Activated CD8-positive, alpha-beta T cell treated with anti-CD3 and anti-CD28 coated beads for 36 hours (primary cell): ENCODE results near the gene NOL3. TPM values are rescaled to one million over a fixed set of nuclear protein-coding genes. Genes with fewer than 3 reads are reported as not detected.
A peak's percentile ranks its signal among the peaks of the same experiment; 100 is the strongest.
"Not testable (repeated sequence)": the region's sequence is repeated elsewhere in the genome, so short reads cannot be mapped to it uniquely, and the experiment has no call there.

Experiments used
- ATAC-seq: fragments of 200-7000 bp; cut with Tn5 transposase; one replicate; pipeline ENCODE4 v1.10.0; 2021; ENCODE audit warnings: mild to moderate bottlenecking, moderate library complexity
- CTCF ChIA-PET: fragments of 350-600 bp; sonication (Branson Sonifier 250); formaldehyde crosslinking; loops from one replicate; lab custom pipeline; 2021; ENCODE audit warnings: antibody characterized with exemption; lab: Charles Lee
- POLR2A ChIA-PET: fragments of 350-600 bp; sonication (Branson Sonifier 250); formaldehyde crosslinking; loops from one replicate; lab custom pipeline; 2021; ENCODE audit warnings: antibody characterized with exemption; lab: Charles Lee
- DNase-seq: peaks from one replicate; pipeline ENCODE4 v3.0.0-alpha.2; 2020
- H3K27ac Mint-ChIP-seq: one replicate; pipeline ENCODE4 v1.8.0; 2021; ENCODE audit warnings: mild to moderate bottlenecking, mixed read lengths
- H3K27me3 Mint-ChIP-seq: one replicate; pipeline ENCODE4 v1.8.0; 2021; ENCODE audit warnings: mixed read lengths
- H3K36me3 Mint-ChIP-seq: one replicate; pipeline ENCODE4 v1.8.0; 2021; ENCODE audit warnings: low read depth, mixed read lengths
- H3K4me1 Mint-ChIP-seq: one replicate; pipeline ENCODE4 v1.8.0; 2021; ENCODE audit warnings: low read depth, mixed read lengths
- H3K4me3 Mint-ChIP-seq: one replicate; pipeline ENCODE4 v1.8.0; 2021; ENCODE audit warnings: mild to moderate bottlenecking, moderate library complexity, mixed read lengths
- H3K9me3 Mint-ChIP-seq: one replicate; pipeline ENCODE4 v1.8.0; 2021; ENCODE audit warnings: mixed read lengths
- intact Hi-C: fragments of 100-400 bp; cut with micrococcal nuclease; formaldehyde crosslinking; loops from one replicate; pipeline ENCODE4 v1.10.0; 2022
- total RNA-seq, 2 experiments: library from RNA; stranded (reverse); gene quantifications; one replicate each; pipeline ENCODE4 v1.2.3, GENCODE V29; 2021
- TF ChIP-seq, protein P1 (sequence below): fragments of 200-600 bp; IDR thresholded peaks from one replicate; pipeline ENCODE4 v1.8.0; 2022; ENCODE audit warnings: antibody characterized with exemption, mild to moderate bottlenecking

The NOL3 gene
- total RNA-seq, result 10 to 100 TPM; 24.5 to 25.3 TPM

DNA sequence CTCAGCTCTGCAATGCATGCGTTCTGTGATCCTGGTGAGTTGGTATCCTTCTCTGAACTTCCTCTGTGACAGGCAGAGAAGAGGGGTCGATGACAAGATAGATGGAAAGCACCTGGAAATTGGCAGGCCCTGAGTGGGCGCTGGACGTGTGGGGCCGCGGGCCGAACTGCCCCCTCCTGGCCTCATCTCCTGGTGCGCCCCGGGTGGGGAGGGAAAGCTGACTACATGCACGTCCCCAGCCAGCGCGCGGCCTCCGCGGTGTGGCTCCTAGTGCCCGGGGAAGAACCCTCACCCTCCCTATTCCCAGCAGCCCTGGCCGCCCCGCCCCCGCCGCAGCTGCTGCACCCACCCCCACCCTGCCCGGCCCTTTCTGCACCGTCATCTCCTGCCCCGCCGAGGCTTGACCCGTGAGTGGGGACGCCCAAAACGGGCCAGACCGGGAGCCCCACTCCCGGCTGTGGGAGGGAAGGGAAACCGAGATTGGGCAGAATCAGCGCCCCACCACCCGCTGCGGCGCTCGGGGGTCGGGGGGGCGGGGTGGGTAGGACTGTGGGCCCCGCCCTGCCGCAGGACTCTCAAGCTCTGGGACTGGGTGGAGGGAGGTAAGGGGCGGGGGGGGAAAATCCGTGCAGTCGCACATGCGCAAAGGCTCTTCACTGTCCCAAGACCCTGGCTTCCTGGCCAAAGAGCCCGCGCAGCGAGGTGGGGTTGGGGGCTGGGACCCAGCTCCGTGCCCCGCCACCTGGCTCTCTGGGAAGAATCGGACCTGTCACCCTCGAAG, at the start of gene NOL3:
Gene NOL3 (plus strand): TSS at position 371 of the 781 bp plus-strand sequence.
- Mint-ChIP-seq H3K36me3 (peaks cover 12% of the 10 kb centered on the region), H3K4me3 (peak within 1 kb of the TSS; percentile 73), H3K9me3 (no peaks in the 10 kb centered on the region), H3K27ac (peak within 1 kb of the TSS; percentile 72), H3K4me1 (peaks cover 51% of the 10 kb centered on the region), H3K27me3 (peaks cover 72% of the 10 kb centered on the region)
- ChIA-PET CTCF (interaction anchor here (0.7 to 16.0 kb wide), 10 partner anchors 9 to 216 kb away, joined by 3 to 209 read pairs (median 6); partner anchors contain the start of genes B3GNT9, CES3, FBXL8 and HSF4), POLR2A (interaction anchor here (0.9 to 9.2 kb wide), 2 partner anchors 9 to 152 kb away, joined by 3 to 67 read pairs; partner anchors contain the start of genes FBXL8 and TRADD)
- peak; percentile 89 for DNase-seq
- intact Hi-C loops, result no loop called here
- TF ChIP-seq, protein P1, sequence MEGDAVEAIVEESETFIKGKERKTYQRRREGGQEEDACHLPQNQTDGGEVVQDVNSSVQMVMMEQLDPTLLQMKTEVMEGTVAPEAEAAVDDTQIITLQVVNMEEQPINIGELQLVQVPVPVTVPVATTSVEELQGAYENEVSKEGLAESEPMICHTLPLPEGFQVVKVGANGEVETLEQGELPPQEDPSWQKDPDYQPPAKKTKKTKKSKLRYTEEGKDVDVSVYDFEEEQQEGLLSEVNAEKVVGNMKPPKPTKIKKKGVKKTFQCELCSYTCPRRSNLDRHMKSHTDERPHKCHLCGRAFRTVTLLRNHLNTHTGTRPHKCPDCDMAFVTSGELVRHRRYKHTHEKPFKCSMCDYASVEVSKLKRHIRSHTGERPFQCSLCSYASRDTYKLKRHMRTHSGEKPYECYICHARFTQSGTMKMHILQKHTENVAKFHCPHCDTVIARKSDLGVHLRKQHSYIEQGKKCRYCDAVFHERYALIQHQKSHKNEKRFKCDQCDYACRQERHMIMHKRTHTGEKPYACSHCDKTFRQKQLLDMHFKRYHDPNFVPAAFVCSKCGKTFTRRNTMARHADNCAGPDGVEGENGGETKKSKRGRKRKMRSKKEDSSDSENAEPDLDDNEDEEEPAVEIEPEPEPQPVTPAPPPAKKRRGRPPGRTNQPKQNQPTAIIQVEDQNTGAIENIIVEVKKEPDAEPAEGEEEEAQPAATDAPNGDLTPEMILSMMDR, result no peak
- peak; percentile 57 for ATAC-seq

DNA sequence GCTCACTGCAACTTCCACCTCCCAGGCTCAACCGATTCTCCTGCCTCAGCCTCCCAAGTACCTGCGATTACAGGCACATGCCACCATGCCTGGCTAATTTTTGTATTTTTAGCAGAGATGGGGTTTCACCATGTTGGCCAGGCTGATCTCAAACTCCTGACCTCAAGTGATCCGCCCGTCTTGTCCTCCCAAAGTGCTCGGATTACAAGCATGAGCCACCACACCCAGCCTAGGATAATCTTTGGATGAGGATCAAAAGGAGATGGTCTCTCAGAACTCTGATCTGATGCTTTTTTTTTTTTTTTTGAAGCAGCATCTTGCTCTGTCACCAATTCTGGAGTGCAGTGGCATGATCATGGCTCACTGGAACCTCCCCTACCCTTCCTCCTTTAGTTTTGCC, 47.5 kb upstream of the NOL3 start:
- H3K36me3 Mint-ChIP-seq, result peaks cover 23% of the 10 kb centered on the region
- POLR2A ChIA-PET, DNase-seq, intact Hi-C loops, H3K9me3 Mint-ChIP-seq, H3K4me3 Mint-ChIP-seq, H3K27me3 Mint-ChIP-seq, H3K4me1 Mint-ChIP-seq, H3K27ac Mint-ChIP-seq, ATAC-seq: not testable (repeated sequence)
- CTCF ChIA-PET, result interaction anchor here (1.9 kb wide), 1 partner anchor 33 kb away, joined by 5 read pairs; no protein-coding TSS in a partner anchor

DNA sequence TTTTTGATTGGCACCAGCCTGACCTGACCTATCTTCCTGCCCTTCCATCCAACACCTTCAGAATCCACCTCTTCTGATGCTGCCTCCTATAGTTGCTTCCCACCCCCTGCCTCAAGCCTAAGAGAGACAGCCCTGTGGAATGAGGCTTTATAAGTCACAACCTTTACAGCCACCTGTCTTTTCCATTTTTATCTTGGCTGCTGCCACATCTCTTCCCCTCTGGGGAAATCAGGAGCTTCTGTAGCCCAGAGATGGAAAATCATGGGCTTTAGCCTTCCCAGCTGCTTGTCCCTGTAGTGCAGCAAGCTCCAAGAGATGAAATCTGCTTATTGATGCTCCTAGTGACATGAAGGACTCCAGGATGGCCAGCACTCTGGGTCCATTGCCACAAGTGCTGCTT, 41.9 kb upstream of the NOL3 start:
- Mint-ChIP-seq H3K4me1 (no peaks in the 10 kb centered on the region), H3K27ac (no peak overlapping the region), H3K27me3 (no peaks in the 10 kb centered on the region), H3K4me3 (no peak overlapping the region), H3K9me3 (no peaks in the 10 kb centered on the region), H3K36me3 (peaks cover 32% of the 10 kb centered on the region)
- intact Hi-C loops, result no loop called here
- ATAC-seq (no peak), DNase-seq (no peak)
- TF ChIP-seq, protein P1, result no peak
- POLR2A ChIA-PET, result interaction anchor here (0.8 to 2.2 kb wide), 3 partner anchors 9 to 110 kb away, joined by 4 to 8 read pairs (median 4); no protein-coding TSS in a partner anchor
- CTCF ChIA-PET, result interaction anchor here (0.8 to 2.1 kb wide), 5 partner anchors 12 to 167 kb away, joined by 3 to 11 read pairs (median 6); partner anchors contain the start of gene CES3

DNA sequence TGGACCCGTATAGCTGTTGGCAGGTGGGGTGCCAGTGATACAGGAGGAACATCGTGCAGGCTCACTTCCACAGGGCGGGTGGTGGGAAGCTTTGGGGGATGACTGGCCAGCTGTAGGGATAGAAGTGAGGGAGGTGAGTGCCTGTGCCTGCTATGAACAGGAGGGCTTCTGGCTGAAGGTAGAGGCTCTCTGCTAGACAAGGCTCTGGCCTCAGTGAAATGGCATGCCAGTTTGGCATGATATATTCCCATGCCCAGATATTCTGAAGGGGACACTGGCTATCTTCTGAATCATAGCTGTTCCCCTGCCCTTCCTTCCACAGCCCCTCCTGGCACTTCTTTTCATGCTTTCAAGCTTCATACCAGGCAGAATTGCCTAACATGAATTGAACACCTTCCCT, 41.5 kb upstream of the NOL3 start:
- no peaks in the 10 kb centered on the region for H3K4me1 Mint-ChIP-seq
- TF ChIP-seq, protein P1, result no peak

DNA sequence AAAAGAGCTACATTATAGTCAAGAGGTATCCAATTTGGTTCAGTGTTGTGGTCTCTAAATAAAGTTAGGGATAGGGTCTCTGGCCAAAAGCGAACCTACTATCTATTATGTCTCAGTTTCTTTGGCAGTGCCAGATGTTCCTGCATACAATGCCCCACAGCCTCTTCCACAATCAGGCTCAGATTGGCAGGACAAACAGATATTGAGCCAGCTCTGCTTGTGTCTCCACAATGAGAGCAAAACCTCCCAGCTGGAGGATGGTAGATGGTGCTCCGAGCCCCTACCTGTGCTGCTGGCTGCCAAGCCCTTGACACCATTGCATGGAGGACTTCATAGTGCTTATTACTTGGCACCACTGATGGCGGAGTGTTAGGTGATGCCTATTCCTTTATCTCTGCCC, 40.9 kb upstream of the NOL3 start:
- Mint-ChIP-seq H3K4me3 (no peak overlapping the region), H3K27me3 (no peaks in the 10 kb centered on the region), H3K36me3 (peaks cover 30% of the 10 kb centered on the region), H3K27ac (no peak overlapping the region), H3K4me1 (no peaks in the 10 kb centered on the region), H3K9me3 (no peaks in the 10 kb centered on the region)
- POLR2A ChIA-PET, result interaction anchor here (0.8 to 2.2 kb wide), 5 partner anchors 8 to 56 kb away, joined by 3 to 8 read pairs (median 4); no protein-coding TSS in a partner anchor
- ATAC-seq (no peak), DNase-seq (no peak)
- CTCF ChIA-PET, result interaction anchor here (1.3 to 2.1 kb wide), 4 partner anchors 12 to 28 kb away, joined by 3 to 11 read pairs (median 7); no protein-coding TSS in a partner anchor
- TF ChIP-seq, protein P1, result no peak
- intact Hi-C loops, result no loop called here

More for the DNA sequence above, 41.5 kb upstream of the NOL3 start:
- POLR2A ChIA-PET, result interaction anchor here (0.8 to 2.2 kb wide), 5 partner anchors 9 to 110 kb away, joined by 3 to 8 read pairs (median 4); no protein-coding TSS in a partner anchor
- ATAC-seq (no peak), DNase-seq (no peak)
- CTCF ChIA-PET, result interaction anchor here (0.8 to 2.1 kb wide), 7 partner anchors 12 to 168 kb away, joined by 3 to 11 read pairs (median 6); partner anchors contain the start of gene CES3
- intact Hi-C loops, result no loop called here
- Mint-ChIP-seq H3K36me3 (peaks cover 28% of the 10 kb centered on the region), H3K9me3 (no peaks in the 10 kb centered on the region), H3K4me3 (no peak overlapping the region), H3K27ac (no peak overlapping the region), H3K27me3 (no peaks in the 10 kb centered on the region)
